Activated T-cell treated with anti-CD3 and anti-CD28 coated beads for 1 hour (primary cell): ENCODE measurements around the gene DAB2IP.

Source experiments
- DNase-seq: peaks from one replicate; pipeline ENCODE4 v3.0.0-alpha.2; 2020; ENCODE audit warnings: low read depth

The DAB2IP gene

GRCh38 chr9:121763561-121764370, 112.3 kb downstream of the DAB2IP start:
- no peak for DNase-seq

- no peak for DNase-seq
Measured at GRCh38 chr9:121764371-121764730, 112.9 kb downstream of the DAB2IP start.

GRCh38 chr9:121765021-121765950, 113.9 kb downstream of the DAB2IP start:
- DNase-seq = no peak

GRCh38 chr9:121766081-121766683, 114.7 kb downstream of the DAB2IP start:
- DNase-seq = no peak

- DNase-seq = no peak
Measured at GRCh38 chr9:121767171-121767769, 115.8 kb downstream of the DAB2IP start.

GRCh38 chr9:121768416-121769015, 117.1 kb downstream of the DAB2IP start:
- DNase-seq = no peak

GRCh38 chr9:121769939-121770338, 118.5 kb downstream of the DAB2IP start:
- no peak for DNase-seq

GRCh38 chr9:121770415-121771273, 119.2 kb downstream of the DAB2IP start:
- DNase-seq = no peak

- no peak for DNase-seq
Measured at GRCh38 chr9:121771418-121771817, 120.0 kb downstream of the DAB2IP start.

- DNase-seq = no peak
Measured at GRCh38 chr9:121771851-121772599, 120.6 kb downstream of the DAB2IP start.

- DNase-seq = no peak
Measured at GRCh38 chr9:121772600-121773285, 121.3 kb downstream of the DAB2IP start.

- DNase-seq = no peak
Measured at GRCh38 chr9:121773286-121773953, 122.0 kb downstream of the DAB2IP start.

GRCh38 chr9:121773954-121774714, 122.7 kb downstream of the DAB2IP start:
- DNase-seq = no peak

- no peak for DNase-seq
Measured at GRCh38 chr9:121774715-121775613, 123.5 kb downstream of the DAB2IP start.

- DNase-seq = no peak
Measured at GRCh38 chr9:121776001-121776738, 124.7 kb downstream of the DAB2IP start.
